Measurements from ENCODE around the gene ZNF70.

GRCh38 chr22:23749841-23750301, 1.0 kb downstream of the ZNF70 start:
- TF ChIP-seq BHLHE40 (IDR thresholded peaks at IDR 0.05; ENCODE audit: low read depth, low read length) (no peak), CTCF (conservative IDR thresholded peaks at IDR 0.05; ENCODE audit: low read depth, low read length) (no peak)

All from IMR-90 (cell line).